ENCODE results near the gene PRKAG2.

PRKAG2 gene

DNA sequence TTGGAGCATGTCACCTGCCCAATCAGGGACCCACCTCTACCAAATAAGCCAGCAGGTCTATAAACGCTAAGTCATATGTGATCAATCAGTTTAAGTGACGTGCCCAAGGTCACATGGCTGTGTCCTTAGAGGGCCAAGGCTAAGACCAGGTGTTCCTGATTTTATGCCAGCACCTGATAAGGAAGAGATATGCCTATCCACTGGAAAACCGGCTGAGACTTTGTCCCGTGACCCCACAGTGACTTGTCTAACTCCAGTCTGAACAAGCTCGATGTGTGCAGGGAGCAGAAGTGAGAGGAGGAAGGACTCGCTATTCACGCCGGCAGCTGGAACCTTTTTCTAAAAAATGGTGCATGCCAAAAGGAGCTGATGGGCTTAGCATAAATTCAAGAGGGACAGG lies 57.0 kb downstream of the PRKAG2 start:
- no peak for DNase-seq
- Histone ChIP-seq H3K27me3 (no peaks in the 10 kb centered on the region), H3K4me3 (ENCODE audit: low read depth, low read length) (no peak overlapping the region), H3K36me3 (no peaks in the 10 kb centered on the region), H3K4me1 (no peaks in the 10 kb centered on the region), H3K9me3 (no peaks in the 10 kb centered on the region)
- TF ChIP-seq, protein P1, sequence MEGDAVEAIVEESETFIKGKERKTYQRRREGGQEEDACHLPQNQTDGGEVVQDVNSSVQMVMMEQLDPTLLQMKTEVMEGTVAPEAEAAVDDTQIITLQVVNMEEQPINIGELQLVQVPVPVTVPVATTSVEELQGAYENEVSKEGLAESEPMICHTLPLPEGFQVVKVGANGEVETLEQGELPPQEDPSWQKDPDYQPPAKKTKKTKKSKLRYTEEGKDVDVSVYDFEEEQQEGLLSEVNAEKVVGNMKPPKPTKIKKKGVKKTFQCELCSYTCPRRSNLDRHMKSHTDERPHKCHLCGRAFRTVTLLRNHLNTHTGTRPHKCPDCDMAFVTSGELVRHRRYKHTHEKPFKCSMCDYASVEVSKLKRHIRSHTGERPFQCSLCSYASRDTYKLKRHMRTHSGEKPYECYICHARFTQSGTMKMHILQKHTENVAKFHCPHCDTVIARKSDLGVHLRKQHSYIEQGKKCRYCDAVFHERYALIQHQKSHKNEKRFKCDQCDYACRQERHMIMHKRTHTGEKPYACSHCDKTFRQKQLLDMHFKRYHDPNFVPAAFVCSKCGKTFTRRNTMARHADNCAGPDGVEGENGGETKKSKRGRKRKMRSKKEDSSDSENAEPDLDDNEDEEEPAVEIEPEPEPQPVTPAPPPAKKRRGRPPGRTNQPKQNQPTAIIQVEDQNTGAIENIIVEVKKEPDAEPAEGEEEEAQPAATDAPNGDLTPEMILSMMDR (IDR thresholded peaks at IDR 0.05; ENCODE audit: low read depth, low read length) = no peak

DNA sequence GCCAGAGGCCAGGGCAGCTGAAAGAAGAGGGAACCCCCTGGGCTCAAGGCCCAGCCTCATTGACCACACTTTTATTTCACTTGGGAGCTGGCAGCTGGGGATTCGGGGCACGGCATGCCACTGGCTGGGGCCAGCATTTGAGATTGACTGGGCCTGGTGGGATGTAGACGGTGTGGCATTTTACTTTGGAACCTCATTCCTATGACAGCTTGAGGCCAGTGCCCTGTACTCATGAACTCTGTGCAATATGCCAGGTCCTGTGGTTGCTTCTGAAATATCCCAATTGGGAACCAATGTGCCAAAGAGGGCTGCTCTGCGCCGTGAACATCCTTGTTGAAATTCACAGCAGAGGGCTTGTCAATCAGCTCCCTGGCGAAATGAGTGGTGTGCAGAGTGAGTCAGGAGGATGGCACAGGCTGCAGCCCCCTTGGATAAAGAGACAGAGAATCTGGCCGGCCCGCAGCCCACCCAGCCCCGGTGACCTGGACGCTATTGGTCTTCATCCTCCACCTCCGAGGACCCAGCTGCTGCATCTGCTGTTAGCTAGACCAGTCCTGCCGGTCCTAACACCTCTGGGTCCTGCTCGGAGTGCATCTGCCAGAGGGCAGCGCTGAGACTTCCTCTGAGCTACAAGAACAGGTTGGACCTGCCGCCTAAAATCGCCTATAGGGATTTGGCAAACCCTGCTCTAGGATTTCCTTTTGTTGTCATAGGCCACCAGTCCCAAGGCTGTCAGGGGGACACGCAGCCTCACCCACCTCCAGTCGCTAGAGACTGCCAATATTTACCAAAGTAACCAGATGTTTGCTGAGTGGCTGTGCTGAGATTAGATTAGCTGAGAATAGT lies 58.0 kb downstream of the PRKAG2 start:
- Histone ChIP-seq H3K36me3 (no peaks in the 10 kb centered on the region), H3K27me3 (no peaks in the 10 kb centered on the region), H3K4me3 (ENCODE audit: low read depth, low read length) (no peak overlapping the region), H3K9me3 (no peaks in the 10 kb centered on the region), H3K4me1 (no peaks in the 10 kb centered on the region)
- DNase-seq = no peak
- TF ChIP-seq, protein P1 (IDR thresholded peaks at IDR 0.05; ENCODE audit: low read depth, low read length) = no peak

DNA sequence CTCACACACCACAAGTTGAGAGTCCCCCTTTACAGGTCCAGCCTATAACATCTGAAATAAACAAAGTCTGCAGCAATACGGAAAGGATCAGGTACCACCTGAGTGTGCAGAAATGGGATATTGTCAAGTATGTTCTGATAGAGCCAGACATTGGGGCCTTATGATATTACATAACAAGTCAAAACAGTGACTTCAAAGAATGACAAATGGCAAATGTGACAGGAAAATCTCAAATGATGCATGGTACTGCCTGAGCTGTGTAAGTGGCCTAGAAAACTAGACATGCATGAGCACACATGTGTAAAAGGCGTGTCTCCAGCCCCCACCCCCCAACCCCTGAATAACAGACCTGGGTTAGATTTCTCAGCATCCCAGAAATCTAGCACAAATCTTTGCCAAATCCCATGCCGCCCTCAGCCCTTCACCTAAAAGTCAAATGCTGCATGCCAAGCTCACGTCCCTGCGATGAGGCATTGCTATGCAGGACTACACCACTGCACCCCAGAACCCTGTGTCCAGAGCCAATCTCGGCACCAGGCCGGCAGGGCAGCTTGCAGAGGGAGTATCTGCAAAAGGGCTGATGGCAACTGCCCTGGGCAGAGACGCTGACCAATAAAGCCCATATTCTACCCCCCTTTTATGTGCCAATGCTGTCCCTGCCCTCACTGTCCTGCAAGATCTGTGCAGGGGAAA lies 58.8 kb downstream of the PRKAG2 start:
- no peaks in the 10 kb centered on the region for H3K4me1 ChIP-seq
- TF ChIP-seq, protein P1 (IDR thresholded peaks at IDR 0.05; ENCODE audit: low read depth, low read length) = no peak
- H3K27me3 ChIP-seq = no peaks in the 10 kb centered on the region
- no peaks in the 10 kb centered on the region for H3K36me3 ChIP-seq
- DNase-seq = no peak
- no peak overlapping the region for H3K4me3 ChIP-seq (ENCODE audit: low read depth, low read length)
- no peaks in the 10 kb centered on the region for H3K9me3 ChIP-seq

DNA sequence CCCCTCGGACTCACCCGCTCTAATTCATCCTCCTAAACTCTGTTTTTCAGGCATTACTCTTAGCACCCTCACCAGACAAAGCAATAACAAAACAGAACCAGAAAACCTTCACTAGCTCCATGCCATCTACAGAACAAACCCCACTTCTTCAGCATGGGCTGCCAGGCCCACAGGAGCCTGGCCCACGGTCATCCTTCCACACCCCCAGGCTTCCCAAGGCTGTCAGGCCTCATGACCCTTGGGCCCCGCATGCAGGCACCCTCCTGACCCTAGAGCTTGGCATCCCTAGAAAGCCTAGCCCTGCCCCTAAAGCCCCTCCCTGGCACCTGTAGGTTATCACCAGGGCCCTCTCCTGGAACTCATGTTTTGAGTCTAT lies 59.6 kb downstream of the PRKAG2 start:
- Histone ChIP-seq H3K4me1 (no peaks in the 10 kb centered on the region), H3K27me3 (no peaks in the 10 kb centered on the region), H3K4me3 (ENCODE audit: low read depth, low read length) (no peak overlapping the region), H3K9me3 (no peaks in the 10 kb centered on the region), H3K36me3 (no peaks in the 10 kb centered on the region)
- DNase-seq = no peak
- TF ChIP-seq, protein P1 (IDR thresholded peaks at IDR 0.05; ENCODE audit: low read depth, low read length) = no peak

DNA sequence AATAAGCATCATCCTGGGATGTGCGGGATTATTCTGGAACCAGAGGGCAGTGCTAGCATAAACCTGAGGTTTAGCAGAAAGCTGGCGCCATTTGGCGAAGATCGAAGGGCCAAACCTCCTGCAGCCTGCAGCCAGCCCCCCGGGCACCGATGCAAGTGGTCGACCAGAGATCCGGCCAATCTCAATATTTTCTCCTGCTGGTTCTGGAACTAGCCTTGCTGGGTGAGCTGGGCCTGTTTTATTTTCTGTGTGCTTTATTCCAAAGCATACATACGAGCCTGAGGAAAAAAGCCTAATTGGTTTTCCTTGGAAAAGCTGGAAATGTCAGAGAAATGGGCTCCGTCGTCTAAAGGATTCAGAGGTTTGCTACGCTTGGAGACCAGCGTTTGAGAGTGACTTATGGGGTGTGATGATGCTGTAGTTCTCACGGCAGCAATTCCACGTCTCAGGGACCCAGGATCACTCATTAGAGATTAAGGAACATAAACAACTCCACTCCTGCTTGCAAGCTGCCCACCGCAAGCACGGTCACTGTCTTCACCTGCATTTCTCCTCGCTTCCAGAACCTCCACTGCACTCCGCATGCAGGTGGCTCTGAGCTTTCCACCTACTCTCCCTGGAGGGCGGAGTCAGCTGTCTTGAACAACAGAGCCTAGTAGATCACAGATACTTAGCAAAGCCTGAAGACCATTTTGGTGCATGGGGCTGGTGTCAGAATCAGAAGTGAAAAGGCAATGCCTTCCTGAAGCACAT lies 60.2 kb downstream of the PRKAG2 start:
- Histone ChIP-seq H3K27me3 (no peaks in the 10 kb centered on the region), H3K36me3 (no peaks in the 10 kb centered on the region), H3K4me3 (ENCODE audit: low read depth, low read length) (no peak overlapping the region), H3K9me3 (no peaks in the 10 kb centered on the region), H3K4me1 (no peaks in the 10 kb centered on the region)
- TF ChIP-seq, protein P1 (IDR thresholded peaks at IDR 0.05; ENCODE audit: low read depth, low read length) = no peak
- DNase-seq = no peak

Measured in BE2C (cell line).